ENCODE results near the gene NFE2L2.

NFE2L2 gene

GRCh38 chr2:177239053-177239452 is 25.5 kb downstream of the NFE2L2 start:
- no peak for DNase-seq
- no peak overlapping the region for H3K4me3 ChIP-seq (ENCODE audit: low read depth, low read length)
- H3K27ac ChIP-seq: no peak overlapping the region
- in situ Hi-C loops (cut with HindIII; ENCODE audit: low pct_ligation_motif_present, low sequenced_read_pairs): no loop called here
- no peaks in the 10 kb centered on the region for H3K36me3 ChIP-seq (replicated peaks)
- no peaks in the 10 kb centered on the region for H3K27me3 ChIP-seq (replicated peaks)
- TF ChIP-seq, protein P1, sequence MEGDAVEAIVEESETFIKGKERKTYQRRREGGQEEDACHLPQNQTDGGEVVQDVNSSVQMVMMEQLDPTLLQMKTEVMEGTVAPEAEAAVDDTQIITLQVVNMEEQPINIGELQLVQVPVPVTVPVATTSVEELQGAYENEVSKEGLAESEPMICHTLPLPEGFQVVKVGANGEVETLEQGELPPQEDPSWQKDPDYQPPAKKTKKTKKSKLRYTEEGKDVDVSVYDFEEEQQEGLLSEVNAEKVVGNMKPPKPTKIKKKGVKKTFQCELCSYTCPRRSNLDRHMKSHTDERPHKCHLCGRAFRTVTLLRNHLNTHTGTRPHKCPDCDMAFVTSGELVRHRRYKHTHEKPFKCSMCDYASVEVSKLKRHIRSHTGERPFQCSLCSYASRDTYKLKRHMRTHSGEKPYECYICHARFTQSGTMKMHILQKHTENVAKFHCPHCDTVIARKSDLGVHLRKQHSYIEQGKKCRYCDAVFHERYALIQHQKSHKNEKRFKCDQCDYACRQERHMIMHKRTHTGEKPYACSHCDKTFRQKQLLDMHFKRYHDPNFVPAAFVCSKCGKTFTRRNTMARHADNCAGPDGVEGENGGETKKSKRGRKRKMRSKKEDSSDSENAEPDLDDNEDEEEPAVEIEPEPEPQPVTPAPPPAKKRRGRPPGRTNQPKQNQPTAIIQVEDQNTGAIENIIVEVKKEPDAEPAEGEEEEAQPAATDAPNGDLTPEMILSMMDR (IDR thresholded peaks at IDR 0.05; ENCODE audit: low read depth, low read length, missing control alignments): no peak

GRCh38 chr2:177237932-177238331 is 26.6 kb downstream of the NFE2L2 start:
- in situ Hi-C loops (cut with HindIII; ENCODE audit: low pct_ligation_motif_present, low sequenced_read_pairs): no loop called here
- peaks cover 11% of the 10 kb centered on the region for H3K36me3 ChIP-seq (replicated peaks)
- no peaks in the 10 kb centered on the region for H3K27me3 ChIP-seq (replicated peaks)
- no peak overlapping the region for H3K4me3 ChIP-seq (ENCODE audit: low read depth, low read length)
- no peak overlapping the region for H3K27ac ChIP-seq
- TF ChIP-seq, protein P1 (IDR thresholded peaks at IDR 0.05; ENCODE audit: low read depth, low read length, missing control alignments): no peak
- DNase-seq: no peak

DNA sequence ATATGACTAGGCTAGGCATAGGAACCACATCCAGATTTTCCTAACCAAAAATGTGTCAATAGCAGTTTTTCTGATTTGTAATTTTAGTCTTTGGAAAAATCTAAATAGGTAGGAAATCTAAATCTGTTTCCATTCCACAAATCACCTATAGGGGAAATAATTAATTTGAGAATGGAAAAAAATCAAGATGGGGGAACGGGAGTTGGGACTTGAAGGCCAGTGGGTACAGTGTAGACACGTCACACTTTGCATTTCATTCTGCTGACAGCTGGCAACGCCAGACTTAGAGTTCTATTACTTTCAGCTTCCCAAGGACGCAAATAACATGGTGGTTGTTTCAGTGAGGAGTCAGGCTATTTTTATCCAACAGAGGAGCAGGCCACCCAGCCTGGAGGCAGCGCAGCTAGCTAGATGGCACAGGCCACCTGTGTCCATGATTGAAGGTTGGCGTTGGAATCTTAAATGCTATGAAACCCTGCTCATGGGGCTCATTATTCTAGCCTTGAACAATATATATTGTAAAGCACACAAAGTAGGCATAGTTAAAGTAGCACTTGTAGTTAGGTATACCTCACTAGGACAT is 28.6 kb downstream of the NFE2L2 start:
- no peak overlapping the region for H3K27ac ChIP-seq

GRCh38 chr2:177234267-177234666 is 30.3 kb downstream of the NFE2L2 start:
- Histone ChIP-seq H3K4me3 (ENCODE audit: low read depth, low read length) (no peak overlapping the region), H3K27ac (no peak overlapping the region), H3K27me3 (replicated peaks) (no peaks in the 10 kb centered on the region), H3K36me3 (replicated peaks) (peaks cover 41% of the 10 kb centered on the region)
- TF ChIP-seq, protein P1 (IDR thresholded peaks at IDR 0.05; ENCODE audit: low read depth, low read length, missing control alignments): no peak
- in situ Hi-C loops (cut with HindIII; ENCODE audit: low pct_ligation_motif_present, low sequenced_read_pairs): no loop called here
- no peak for DNase-seq

More for the DNA sequence above, 28.6 kb downstream of the NFE2L2 start:
- no peak for DNase-seq
- in situ Hi-C loops (cut with HindIII; ENCODE audit: low pct_ligation_motif_present, low sequenced_read_pairs): no loop called here
- peaks cover 28% of the 10 kb centered on the region for H3K36me3 ChIP-seq (replicated peaks)
- no peak overlapping the region for H3K4me3 ChIP-seq (ENCODE audit: low read depth, low read length)
- TF ChIP-seq, protein P1 (IDR thresholded peaks at IDR 0.05; ENCODE audit: low read depth, low read length, missing control alignments): no peak
- no peaks in the 10 kb centered on the region for H3K27me3 ChIP-seq (replicated peaks)

- Histone ChIP-seq H3K4me3 (ENCODE audit: low read depth, low read length) (no peak overlapping the region), H3K27ac (no peak overlapping the region), H3K36me3 (replicated peaks) (peaks cover 47% of the 10 kb centered on the region), H3K27me3 (replicated peaks) (no peaks in the 10 kb centered on the region)
- DNase-seq: no peak
- TF ChIP-seq, protein P1 (IDR thresholded peaks at IDR 0.05; ENCODE audit: low read depth, low read length, missing control alignments): no peak
- in situ Hi-C loops (cut with HindIII; ENCODE audit: low pct_ligation_motif_present, low sequenced_read_pairs): no loop called here
Measured at GRCh38 chr2:177232098-177232704, 32.3 kb downstream of the NFE2L2 start.

GRCh38 chr2:177231270-177231669 is 33.3 kb downstream of the NFE2L2 start:
- Histone ChIP-seq H3K4me3 (ENCODE audit: low read depth, low read length) (no peak overlapping the region), H3K36me3 (replicated peaks) (peaks cover 47% of the 10 kb centered on the region), H3K27ac (no peak overlapping the region), H3K27me3 (replicated peaks) (no peaks in the 10 kb centered on the region)
- in situ Hi-C loops (cut with HindIII; ENCODE audit: low pct_ligation_motif_present, low sequenced_read_pairs): no loop called here
- no peak for DNase-seq
- TF ChIP-seq, protein P1 (IDR thresholded peaks at IDR 0.05; ENCODE audit: low read depth, low read length, missing control alignments): no peak
